Activated T-cell treated with anti-CD3 and anti-CD28 coated beads, Interleukin-2, amount 50 U/mL, for 4 hours (primary cell): ENCODE data around the gene BHLHA15. TPM values are rescaled to one million over a fixed set of nuclear protein-coding genes. Genes with fewer than 3 reads are reported as not detected.
"Not testable (repeated sequence)": the region's sequence is repeated elsewhere in the genome, so short reads cannot be mapped to it uniquely, and the experiment has no call there.

Experiments
- ATAC-seq, 2 donors: fragments of 200-7000 bp; cut with Tn5 transposase; one replicate each; pipeline ENCODE4 v1.10.0; 2021
- DNase-seq: peaks from one replicate; pipeline ENCODE4 v3.0.0-alpha.2; 2020
- H3K27me3 Mint-ChIP-seq: one replicate; pipeline ENCODE4 v1.8.0; 2021; ENCODE audit warnings: low read depth, mixed read lengths
- H3K36me3 Mint-ChIP-seq: one replicate; pipeline ENCODE4 v1.8.0; 2022; ENCODE audit warnings: mixed read lengths; ENCODE audit not compliant: insufficient read depth
- H3K4me1 Mint-ChIP-seq: one replicate; pipeline ENCODE4 v1.8.0; 2021; ENCODE audit warnings: low read depth, mixed read lengths
- H3K4me3 Mint-ChIP-seq: one replicate; pipeline ENCODE4 v1.8.0; 2021; ENCODE audit warnings: mild to moderate bottlenecking, moderate library complexity, mixed read lengths
- H3K9me3 Mint-ChIP-seq: one replicate; pipeline ENCODE4 v1.8.0; 2021; ENCODE audit warnings: mixed read lengths
- total RNA-seq, 3 donors: library from RNA; stranded (reverse); gene quantifications; one replicate each; pipeline ENCODE4 v1.2.1, GENCODE V29; 2021

Gene BHLHA15
- total RNA-seq, 3 donors from 2014 or later, result 0.52 to 0.69 TPM; not detected in 1

DNA sequence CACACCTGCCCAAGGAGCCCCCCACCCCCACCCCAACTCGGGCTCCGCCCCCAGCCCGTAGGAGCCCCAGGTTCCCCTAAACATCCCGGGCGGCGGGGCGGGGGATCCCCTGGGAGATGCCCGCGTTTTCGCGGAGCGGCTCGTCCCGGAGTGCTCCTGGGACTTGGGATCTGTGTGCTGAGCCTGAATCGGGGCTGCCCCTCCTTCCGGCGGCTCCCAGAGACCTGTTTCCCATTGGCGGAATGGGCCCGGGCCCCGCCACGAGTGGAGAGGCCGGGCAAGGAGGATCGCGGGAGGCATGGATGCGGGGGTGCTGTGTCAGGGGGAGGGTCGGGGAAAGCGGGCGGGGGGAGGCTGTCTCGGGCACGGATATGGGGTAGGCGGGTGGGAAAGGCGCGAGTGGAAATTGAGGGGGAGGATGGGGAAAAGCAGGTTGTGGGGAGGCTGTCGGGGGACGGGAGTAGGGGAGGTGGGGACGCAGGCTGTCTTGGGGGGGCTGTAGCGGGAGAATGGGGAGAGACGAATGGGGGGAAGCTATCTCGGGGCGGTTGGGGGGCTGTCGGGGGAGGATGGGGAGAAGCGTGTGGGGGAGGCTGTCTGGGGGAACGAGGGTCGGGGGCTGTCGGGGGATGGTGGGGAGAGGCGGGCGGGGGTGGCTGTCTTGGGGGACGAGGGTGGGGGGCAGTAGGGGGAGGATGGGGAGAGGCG lies 572 bp upstream of the BHLHA15 start:
- Mint-ChIP-seq H3K36me3 (peaks cover 17% of the 10 kb centered on the region), H3K4me3 (no peak overlapping the region), H3K4me1 (peaks cover 4% of the 10 kb centered on the region), H3K9me3 (no peaks in the 10 kb centered on the region), H3K27me3 (no peaks in the 10 kb centered on the region)
- no peak for ATAC-seq
- no peak for DNase-seq

DNA sequence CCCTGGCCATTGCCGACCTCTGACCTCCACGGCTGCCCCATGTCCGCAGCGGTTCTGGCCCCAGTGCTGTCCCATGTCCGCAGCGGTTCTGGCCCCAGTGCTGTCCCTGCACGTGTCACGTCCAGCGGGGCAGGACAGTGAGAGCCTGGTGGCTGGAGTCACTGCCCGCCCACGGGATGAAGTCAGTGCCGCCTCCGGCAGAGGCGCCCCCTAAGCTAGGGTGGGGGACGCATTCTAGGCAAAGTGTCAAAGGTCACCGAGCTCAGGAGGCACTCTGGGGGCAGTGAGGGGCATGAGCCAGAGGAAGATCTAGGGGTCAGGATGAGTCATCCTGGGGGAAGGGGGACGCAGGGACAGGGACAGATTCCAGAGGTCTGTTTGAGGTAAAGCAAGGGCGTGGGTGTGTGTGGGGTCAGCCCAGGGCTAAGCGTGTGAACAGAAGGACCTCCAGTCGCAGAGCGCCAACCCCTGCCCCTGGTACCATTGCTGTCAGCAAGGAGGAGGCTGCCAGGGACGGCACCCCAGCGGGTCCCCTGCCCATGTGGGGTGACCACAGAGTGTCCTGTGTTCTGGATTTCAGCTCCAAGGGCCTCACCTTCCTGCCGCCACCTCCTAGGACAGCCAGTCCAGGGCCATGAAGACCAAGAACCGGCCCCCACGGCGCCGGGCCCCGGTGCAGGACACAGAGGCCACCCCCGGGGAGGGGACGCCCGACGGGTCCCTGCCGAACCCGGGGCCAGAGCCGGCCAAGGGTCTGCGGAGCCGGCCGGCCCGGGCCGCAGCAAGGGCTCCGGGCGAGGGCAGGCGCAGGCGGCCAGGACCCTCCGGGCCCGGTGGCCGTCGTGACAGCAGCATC lies 665 bp downstream of the BHLHA15 start:
- ATAC-seq, result no peak

DNA sequence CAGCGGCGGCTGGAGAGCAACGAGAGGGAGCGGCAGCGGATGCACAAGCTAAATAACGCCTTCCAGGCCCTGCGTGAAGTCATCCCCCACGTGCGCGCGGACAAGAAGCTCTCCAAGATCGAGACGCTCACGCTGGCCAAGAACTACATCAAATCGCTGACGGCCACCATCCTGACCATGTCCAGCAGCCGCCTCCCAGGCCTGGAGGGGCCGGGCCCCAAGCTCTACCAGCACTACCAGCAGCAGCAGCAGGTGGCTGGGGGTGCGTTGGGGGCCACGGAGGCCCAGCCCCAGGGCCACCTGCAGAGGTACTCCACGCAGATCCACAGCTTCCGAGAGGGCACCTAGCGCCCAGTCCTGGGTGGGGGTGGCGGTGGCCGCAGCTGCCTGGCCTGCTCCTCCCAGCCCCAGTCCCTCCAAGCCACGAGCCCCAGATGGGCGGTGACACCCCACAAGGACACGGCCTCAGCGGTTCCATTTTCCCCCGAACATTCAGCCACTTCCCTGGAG lies 1.3 kb downstream of the BHLHA15 start:
- Mint-ChIP-seq H3K4me1 (peaks cover 4% of the 10 kb centered on the region), H3K9me3 (no peaks in the 10 kb centered on the region), H3K36me3 (peaks cover 2% of the 10 kb centered on the region), H3K4me3 (no peak overlapping the region), H3K27me3 (no peaks in the 10 kb centered on the region)
- ATAC-seq, result no peak
- DNase-seq, result no peak

More for the DNA sequence above, 665 bp downstream of the BHLHA15 start:
- H3K36me3 Mint-ChIP-seq, result peaks cover 8% of the 10 kb centered on the region
- peak overlapping the region; percentile 63 for H3K4me3 Mint-ChIP-seq
- peaks cover 4% of the 10 kb centered on the region for H3K4me1 Mint-ChIP-seq
- no peaks in the 10 kb centered on the region for H3K27me3 Mint-ChIP-seq
- H3K9me3 Mint-ChIP-seq, result no peaks in the 10 kb centered on the region
- no peak for DNase-seq

DNA sequence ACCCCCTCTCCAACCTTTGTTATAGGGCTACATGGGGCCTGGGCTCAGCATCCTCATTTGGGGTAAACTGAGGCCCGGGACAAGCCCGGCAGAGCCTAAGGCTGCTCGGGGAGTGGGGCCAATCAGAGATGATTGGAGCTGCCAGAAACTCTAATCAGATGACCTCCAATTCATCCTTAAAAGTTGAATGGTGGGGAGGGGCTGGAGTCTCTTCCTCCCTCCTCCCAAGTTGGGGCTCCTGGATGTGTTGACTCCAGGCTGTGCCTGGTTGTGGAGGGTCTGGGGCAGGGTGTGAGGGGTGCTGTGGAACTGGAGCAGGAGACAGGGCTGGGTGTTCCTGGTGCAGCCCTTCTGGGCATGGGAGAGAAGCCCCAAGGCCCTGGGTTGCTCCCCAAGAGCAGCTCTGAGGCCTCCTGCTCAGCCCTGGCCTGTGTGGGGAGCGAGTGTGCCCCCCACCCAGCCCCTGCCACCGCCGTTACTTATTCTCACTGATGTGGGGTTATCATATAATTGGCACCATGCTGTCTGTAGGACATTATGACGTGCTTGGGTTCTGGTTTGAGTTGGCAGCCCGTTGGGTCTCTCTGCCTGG lies 2.2 kb downstream of the BHLHA15 start:
- H3K4me1 Mint-ChIP-seq, result peaks cover 6% of the 10 kb centered on the region
- no peak overlapping the region for H3K4me3 Mint-ChIP-seq
- ATAC-seq (no peak), DNase-seq (no peak)
- no peaks in the 10 kb centered on the region for H3K36me3 Mint-ChIP-seq
- H3K9me3 Mint-ChIP-seq, result no peaks in the 10 kb centered on the region
- no peaks in the 10 kb centered on the region for H3K27me3 Mint-ChIP-seq

DNA sequence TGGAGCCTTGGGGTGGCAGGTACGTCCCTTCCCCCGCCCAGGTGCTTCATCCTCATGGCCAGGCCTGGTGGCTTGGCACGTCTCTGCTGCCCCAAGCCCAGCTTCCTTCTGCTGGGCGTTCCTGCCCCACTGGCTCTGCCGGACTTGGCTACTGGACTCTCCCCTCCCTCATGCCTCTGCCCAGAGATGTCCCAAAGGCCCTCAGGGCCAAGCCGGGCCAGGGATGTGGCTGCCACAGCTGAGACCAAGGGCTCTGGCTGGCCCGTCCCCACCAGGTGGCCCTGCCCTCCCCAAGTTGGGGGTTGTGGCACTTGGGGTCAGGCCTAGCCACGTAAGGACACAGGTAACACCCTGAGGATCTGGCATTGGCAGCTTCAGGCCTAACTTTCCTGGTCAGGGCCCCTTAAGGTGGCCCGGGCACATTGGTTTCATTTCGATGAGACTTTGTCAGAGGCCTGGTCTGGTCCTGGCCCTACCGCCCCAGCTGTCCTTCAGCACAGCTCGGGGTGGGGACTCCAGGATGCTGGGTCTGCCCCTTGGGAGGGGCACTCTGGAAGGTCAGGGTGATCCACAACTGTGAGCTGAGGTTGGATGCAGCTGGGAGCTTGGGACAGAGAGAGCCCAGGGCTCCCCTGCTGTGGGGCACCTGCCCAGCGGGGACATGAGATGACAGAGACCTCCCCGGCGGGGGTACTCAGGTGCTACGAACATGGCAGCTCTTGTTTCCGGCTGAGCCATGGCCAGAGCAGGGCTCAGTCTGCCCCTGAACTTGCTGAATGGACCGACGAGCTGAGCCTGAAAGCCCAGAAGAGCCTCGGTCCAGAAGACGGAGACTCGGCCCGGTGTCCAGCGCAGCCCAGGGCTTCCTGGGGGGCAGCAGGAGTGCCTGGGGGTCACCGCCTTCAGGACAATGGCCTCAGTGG lies 2.9 kb downstream of the BHLHA15 start:
- Mint-ChIP-seq H3K36me3 (peaks cover 4% of the 10 kb centered on the region), H3K4me1 (peaks cover 14% of the 10 kb centered on the region), H3K27me3 (no peaks in the 10 kb centered on the region), H3K9me3 (no peaks in the 10 kb centered on the region), H3K4me3 (no peak overlapping the region)
- ATAC-seq (no peak), DNase-seq (no peak)

DNA sequence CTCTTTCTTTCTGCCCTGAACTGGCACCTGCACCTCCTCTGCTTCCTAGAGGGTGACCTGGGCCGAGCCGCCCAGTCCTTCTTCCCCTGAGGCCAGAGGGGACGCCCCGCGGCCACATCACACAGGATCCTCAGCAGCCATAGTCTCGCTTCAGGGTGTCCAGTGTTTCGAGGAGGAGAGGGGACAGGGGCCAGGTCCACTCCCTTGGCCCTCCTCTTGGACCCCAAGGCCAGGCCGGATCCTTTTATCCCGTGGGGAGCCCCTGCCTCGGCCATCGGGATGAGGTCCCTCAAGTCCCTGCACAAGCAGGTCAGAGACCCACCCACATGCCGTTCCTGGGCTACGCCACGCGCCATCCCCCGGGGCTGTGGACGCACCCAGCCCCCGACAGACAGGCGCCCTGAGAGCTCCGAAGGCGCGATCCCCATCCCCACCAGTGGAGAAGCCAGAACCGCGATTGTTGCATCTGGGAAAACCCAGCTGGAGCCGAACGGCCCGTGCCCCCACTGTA lies 3.6 kb downstream of the BHLHA15 start:
- Mint-ChIP-seq H3K9me3 (no peaks in the 10 kb centered on the region), H3K4me1 (peaks cover 19% of the 10 kb centered on the region), H3K36me3 (peaks cover 4% of the 10 kb centered on the region), H3K27me3 (no peaks in the 10 kb centered on the region), H3K4me3 (no peak overlapping the region)
- ATAC-seq (no peak), DNase-seq (no peak)

DNA sequence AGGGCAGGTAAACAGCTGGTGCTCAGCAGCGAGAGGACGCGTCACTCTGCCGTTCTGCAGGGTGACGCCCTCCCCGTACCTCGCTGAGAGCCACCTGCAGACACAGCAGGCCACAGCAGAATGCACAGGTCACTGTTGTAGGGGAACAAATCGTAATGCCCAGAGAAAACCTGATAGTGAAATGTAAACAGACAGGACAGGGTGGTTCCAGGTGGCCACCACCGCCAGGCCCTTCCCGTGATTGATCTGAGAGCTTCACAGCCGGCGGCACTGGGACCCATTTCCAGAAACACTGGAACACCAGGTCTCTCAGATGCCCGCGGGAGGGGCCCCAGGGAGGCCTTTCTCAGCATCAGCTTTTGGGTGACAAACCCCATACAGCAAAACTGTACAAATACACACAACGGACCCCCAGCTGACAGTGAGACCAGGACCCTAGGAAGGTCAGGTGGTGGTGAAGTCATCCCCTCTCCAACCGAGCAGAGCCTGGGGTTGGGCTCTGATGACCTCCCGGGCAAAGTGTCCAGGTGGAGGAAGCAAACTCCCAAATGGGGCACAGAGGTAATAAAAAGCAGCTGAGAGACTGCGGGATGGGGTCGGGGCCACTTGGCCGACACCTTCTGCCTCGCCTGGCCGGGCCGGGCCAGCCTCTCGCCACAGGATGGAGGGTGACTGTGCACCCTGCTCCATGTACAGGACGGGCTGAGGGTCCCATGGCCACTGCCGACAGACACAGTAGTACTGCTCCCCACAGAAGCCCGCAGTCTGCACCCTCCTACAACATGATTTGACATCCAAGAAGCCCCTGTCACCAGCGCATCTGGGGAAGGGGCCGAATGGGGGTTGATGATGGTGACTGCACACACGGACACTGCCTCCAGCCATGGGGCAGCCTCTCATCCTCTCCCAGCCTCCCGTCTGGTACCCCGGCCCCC lies 4.6 kb downstream of the BHLHA15 start:
- H3K4me1 Mint-ChIP-seq, result peaks cover 19% of the 10 kb centered on the region

DNA sequence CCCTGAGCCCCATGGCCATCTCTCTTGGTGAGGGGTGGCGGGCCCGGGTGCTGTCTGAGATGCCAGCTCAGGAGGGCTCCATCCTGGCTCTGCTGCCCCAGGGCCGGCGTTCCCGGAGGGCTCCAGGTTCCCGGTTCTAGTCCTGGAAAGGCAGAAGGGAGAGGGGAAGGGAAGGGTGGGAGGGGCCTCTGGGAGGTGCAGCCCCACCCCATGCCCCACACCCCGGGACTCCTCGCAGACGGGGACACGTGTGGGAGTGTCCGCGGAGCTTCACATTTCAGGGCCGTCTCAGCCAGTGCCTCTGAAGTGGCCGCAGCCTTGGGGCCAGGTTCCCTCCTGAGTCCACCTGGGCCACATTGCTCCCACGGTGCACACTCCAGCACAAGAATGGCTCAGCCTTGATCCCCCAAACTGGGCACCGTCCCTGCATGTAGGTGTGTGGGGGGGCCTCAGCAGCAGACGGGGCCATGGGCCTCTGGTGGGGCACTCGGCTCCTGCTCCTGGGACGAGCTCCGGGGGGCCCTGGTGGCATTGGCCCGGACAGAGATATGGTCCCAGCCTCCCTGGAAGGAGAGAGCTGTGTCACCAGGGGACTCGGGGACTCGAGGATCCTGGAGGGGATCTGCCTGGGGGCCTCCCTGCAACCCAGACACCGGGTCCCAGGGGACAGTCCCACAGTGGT lies 5.8 kb downstream of the BHLHA15 start:
- Mint-ChIP-seq H3K27me3 (no peaks in the 10 kb centered on the region), H3K9me3 (no peaks in the 10 kb centered on the region), H3K36me3 (peaks cover 4% of the 10 kb centered on the region), H3K4me3 (no peak overlapping the region), H3K4me1 (peaks cover 15% of the 10 kb centered on the region)
- ATAC-seq (no peak), DNase-seq (no peak)

More for the DNA sequence above, 4.6 kb downstream of the BHLHA15 start:
- no peak overlapping the region for H3K4me3 Mint-ChIP-seq
- no peaks in the 10 kb centered on the region for H3K27me3 Mint-ChIP-seq
- no peak for DNase-seq
- no peak for ATAC-seq
- H3K36me3 Mint-ChIP-seq, result peaks cover 4% of the 10 kb centered on the region
- no peaks in the 10 kb centered on the region for H3K9me3 Mint-ChIP-seq

DNA sequence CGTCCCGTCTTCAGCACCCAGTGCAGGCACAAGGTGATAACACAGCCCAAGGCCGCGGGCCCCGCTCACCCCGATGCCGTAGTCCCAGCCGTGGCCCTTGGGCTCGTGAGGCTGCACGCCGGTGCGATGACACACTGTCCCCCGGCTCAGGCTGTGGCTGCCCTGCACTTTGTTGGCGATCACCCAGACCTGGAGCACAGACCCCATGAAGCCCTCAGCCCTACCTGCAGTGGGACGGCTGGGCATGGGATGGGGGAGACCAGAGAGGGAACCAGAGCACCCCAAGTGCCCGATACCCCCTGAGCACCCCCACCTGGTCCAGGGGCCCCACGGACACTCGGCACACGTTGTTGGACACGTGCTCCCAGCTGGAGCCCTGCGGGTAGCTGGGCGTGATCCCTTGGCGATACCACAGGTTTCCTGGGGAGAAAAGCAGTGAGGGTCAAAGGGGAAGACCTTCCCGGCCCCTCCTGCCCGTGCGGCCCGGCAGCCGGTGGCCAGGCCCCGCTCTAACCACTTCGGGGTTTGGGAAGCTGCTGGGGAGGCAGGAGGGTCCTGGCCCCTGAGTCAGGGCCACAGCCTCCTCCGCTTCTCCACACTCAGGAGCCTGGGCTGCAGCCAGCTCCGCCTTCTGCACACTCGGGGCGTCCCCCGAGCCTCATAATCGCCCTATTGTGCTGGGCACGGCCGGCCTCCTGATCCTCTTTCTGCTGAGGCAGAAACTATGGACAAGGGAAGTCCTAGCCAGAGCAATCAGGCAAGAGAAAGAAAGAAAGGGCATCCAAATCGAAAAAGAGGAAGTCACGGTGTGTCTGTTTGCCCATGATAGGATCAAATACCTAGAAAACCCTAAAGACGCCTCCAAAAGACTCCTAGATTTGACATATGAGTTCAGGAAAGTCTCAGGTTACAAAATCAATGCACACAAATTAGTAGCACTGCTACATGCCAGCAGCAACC lies 6.7 kb downstream of the BHLHA15 start:
- Mint-ChIP-seq H3K4me3 (no peak overlapping the region), H3K27me3 (no peaks in the 10 kb centered on the region), H3K9me3 (no peaks in the 10 kb centered on the region), H3K36me3 (peaks cover 4% of the 10 kb centered on the region), H3K4me1 (peaks cover 15% of the 10 kb centered on the region)
- DNase-seq (no peak), ATAC-seq (no peak)

DNA sequence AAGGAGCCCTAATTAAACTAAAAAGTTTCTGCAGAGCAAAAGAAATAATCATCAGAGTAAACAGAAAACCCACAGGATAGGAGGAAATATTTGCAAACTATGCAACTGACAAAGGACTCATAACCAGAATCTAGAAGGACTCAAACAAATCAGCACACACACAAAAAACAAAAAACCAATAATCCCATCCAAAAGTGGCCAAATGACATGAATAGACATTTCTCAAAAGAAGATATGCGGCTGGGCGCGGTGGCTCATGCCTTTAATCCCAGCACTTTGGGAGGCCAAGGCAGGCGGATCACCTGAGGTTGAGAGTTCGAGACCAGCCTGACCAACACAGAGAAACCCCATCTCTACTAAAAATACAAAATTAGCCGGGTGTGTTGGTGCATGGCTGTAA lies 8.1 kb downstream of the BHLHA15 start:
- H3K4me3 Mint-ChIP-seq, H3K9me3 Mint-ChIP-seq, H3K27me3 Mint-ChIP-seq, DNase-seq, ATAC-seq, H3K36me3 Mint-ChIP-seq: not testable (repeated sequence)
- H3K4me1 Mint-ChIP-seq, result peaks cover 15% of the 10 kb centered on the region

DNA sequence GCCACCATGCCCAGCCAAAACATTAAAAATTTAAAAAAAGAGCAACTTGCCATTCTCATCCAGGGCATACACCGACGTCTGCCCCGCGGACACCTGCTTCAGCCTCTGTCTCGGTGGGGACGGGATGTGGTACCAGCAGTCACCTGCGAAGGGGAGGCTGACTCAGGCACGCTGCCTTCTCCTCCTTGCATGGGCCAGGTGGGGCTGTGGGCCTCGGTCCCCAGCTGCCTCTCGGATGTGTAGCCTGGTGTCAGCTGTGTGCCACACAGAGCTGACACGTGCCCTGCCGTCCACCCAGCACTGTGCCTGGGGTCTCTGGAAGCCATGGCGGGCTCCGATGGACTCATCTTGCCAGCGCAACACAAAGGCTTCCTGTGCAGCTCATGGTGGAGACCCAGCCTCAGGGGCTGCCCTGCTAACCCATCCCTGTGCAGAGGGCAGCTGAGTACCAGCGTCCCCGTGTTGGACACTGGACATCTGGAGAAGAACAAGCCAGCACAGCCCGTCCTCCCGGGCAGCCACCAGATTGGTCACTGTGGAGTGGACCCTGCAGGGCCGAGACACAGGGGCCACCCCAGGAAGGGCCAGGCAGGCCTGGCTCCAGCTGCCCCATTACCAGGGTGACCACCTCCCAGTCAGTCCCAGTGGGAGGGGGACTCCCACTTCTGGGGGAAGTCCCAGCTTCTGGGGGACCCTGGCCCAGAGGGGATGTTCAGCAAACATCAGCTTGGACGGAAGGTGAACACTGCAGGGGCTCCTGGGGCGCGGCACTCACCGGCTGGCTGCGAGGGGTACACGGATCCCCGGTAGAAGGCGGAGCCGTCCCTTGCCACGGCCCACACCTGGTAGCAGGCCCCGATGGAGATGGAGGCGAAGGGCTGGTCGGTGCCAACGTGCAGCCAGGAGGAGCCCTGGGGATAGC lies 10.6 kb downstream of the BHLHA15 start:
- ATAC-seq (no peak), DNase-seq (no peak)
- H3K36me3 Mint-ChIP-seq, result peaks cover 11% of the 10 kb centered on the region

More for the DNA sequence above, 10.6 kb downstream of the BHLHA15 start:
- H3K4me3 Mint-ChIP-seq, result no peak overlapping the region
- no peaks in the 10 kb centered on the region for H3K9me3 Mint-ChIP-seq
- H3K27me3 Mint-ChIP-seq, result no peaks in the 10 kb centered on the region
- H3K4me1 Mint-ChIP-seq, result peaks cover 15% of the 10 kb centered on the region
